ENCODE data around the gene ACSM6.

Gene ACSM6

GRCh38 chr10:95241533-95241932 lies 47.5 kb downstream of the ACSM6 start:
- Histone ChIP-seq H3K4me1 (ENCODE audit: control insufficient read depth in 1 of 2, insufficient read depth in 2 of 2, low read length in 2 of 2) (no peaks in the 10 kb centered on the region), H4K91ac (ENCODE audit: low read depth, low read length) (no peak overlapping the region), H3K4me3 (ENCODE audit: low read depth, low read length) (no peak overlapping the region), H3K36me3 (ENCODE audit: control insufficient read depth in 1 of 2, insufficient read depth in 2 of 2, low read length in 2 of 2) (peaks cover 55 to 64% of the 10 kb centered on the region in 2 experiments), H3K23ac (ENCODE audit: low read length) (no peak overlapping the region), H2BK12ac (ENCODE audit: low read length) (no peak overlapping the region), H2BK120ac (ENCODE audit: insufficient read depth, low read length, poor library complexity) (no peak overlapping the region), H3K4me2 (ENCODE audit: low read length) (no peak overlapping the region), H4K8ac (ENCODE audit: low read depth, low read length) (no peak overlapping the region), H3K14ac (ENCODE audit: low read length) (no peak overlapping the region), H3K27ac (ENCODE audit: low read depth, low read length) (no peak overlapping the region), H3K27me3 (ENCODE audit: insufficient read depth, low read length) (no peaks in the 10 kb centered on the region), H3K4ac (ENCODE audit: low read depth, low read length) (no peak overlapping the region), H2AK5ac (ENCODE audit: low read length) (no peak overlapping the region), H3K9me3 (ENCODE audit: insufficient read depth, low read depth, low read length) (no peaks in the 10 kb centered on the region), H3K18ac (ENCODE audit: low read length) (peak overlapping the region; percentile 16), H3K79me2 (ENCODE audit: control insufficient read depth, insufficient read depth, low read length, poor library complexity) (no peaks in the 10 kb centered on the region), H4K12ac (ENCODE audit: low read depth, low read length) (no peak overlapping the region), H2AFZ (ENCODE audit: insufficient read depth, low read length, poor library complexity) (no peak overlapping the region), H3K9ac (ENCODE audit: low read length) (no peak overlapping the region), H3K79me1 (ENCODE audit: low read length) (no peaks in the 10 kb centered on the region), H2BK5ac (ENCODE audit: low read depth, low read length, poor library complexity) (no peak overlapping the region)
- no CpG with 5 or more reads among the region's 4 CpGs for WGBS (ENCODE audit: extremely low coverage, insufficient coverage, insufficient read length)
- no peak for DNase-seq

GRCh38 chr10:95242581-95243317 lies 48.7 kb downstream of the ACSM6 start:
- Histone ChIP-seq H3K18ac (ENCODE audit: low read length) (no peak overlapping the region), H3K4ac (ENCODE audit: low read depth, low read length) (no peak overlapping the region), H4K91ac (ENCODE audit: low read depth, low read length) (no peak overlapping the region), H3K9me3 (ENCODE audit: insufficient read depth, low read depth, low read length) (no peaks in the 10 kb centered on the region), H3K4me3 (ENCODE audit: low read depth, low read length) (no peak overlapping the region), H2AFZ (ENCODE audit: insufficient read depth, low read length, poor library complexity) (no peak overlapping the region), H3K14ac (ENCODE audit: low read length) (no peak overlapping the region), H3K9ac (ENCODE audit: low read length) (no peak overlapping the region), H2AK5ac (ENCODE audit: low read length) (no peak overlapping the region), H3K36me3 (ENCODE audit: control insufficient read depth in 1 of 2, insufficient read depth in 2 of 2, low read length in 2 of 2) (peaks cover 50 to 59% of the 10 kb centered on the region in 2 experiments), H3K79me1 (ENCODE audit: low read length) (peaks cover 3% of the 10 kb centered on the region), H2BK5ac (ENCODE audit: low read depth, low read length, poor library complexity) (no peak overlapping the region), H3K79me2 (ENCODE audit: control insufficient read depth, insufficient read depth, low read length, poor library complexity) (no peaks in the 10 kb centered on the region), H4K12ac (ENCODE audit: low read depth, low read length) (no peak overlapping the region), H2BK12ac (ENCODE audit: low read length) (no peak overlapping the region), H3K23ac (ENCODE audit: low read length) (no peak overlapping the region), H4K8ac (ENCODE audit: low read depth, low read length) (no peak overlapping the region), H2BK120ac (ENCODE audit: insufficient read depth, low read length, poor library complexity) (no peak overlapping the region), H3K4me2 (ENCODE audit: low read length) (no peak overlapping the region), H3K27ac (ENCODE audit: low read depth, low read length) (no peak overlapping the region), H3K27me3 (ENCODE audit: insufficient read depth, low read length) (no peaks in the 10 kb centered on the region), H3K4me1 (ENCODE audit: control insufficient read depth in 1 of 2, insufficient read depth in 2 of 2, low read length in 2 of 2) (peaks cover 4 to 5% of the 10 kb centered on the region in 2 experiments)
- WGBS (ENCODE audit: extremely low coverage, insufficient coverage, insufficient read length) = no CpG with 5 or more reads among the region's 8 CpGs
- DNase-seq = peak; percentile 48 to 70

- H3K4me2 ChIP-seq (ENCODE audit: low read length) = no peak overlapping the region
- no peak overlapping the region for H3K4ac ChIP-seq (ENCODE audit: low read depth, low read length)
- H3K23ac ChIP-seq (ENCODE audit: low read length) = no peak overlapping the region
- no peak overlapping the region for H3K4me3 ChIP-seq (ENCODE audit: low read depth, low read length)
- no peak overlapping the region for H4K8ac ChIP-seq (ENCODE audit: low read depth, low read length)
- no peak overlapping the region for H4K12ac ChIP-seq (ENCODE audit: low read depth, low read length)
- H3K4me1 ChIP-seq (ENCODE audit: control insufficient read depth in 1 of 2, insufficient read depth in 2 of 2, low read length in 2 of 2) = peaks cover 9 to 10% of the 10 kb centered on the region in 2 experiments
- H3K27me3 ChIP-seq (ENCODE audit: insufficient read depth, low read length) = no peaks in the 10 kb centered on the region
- no peak overlapping the region for H3K27ac ChIP-seq (ENCODE audit: low read depth, low read length)
- peaks cover 6% of the 10 kb centered on the region for H3K79me1 ChIP-seq (ENCODE audit: low read length)
- no peak overlapping the region for H4K91ac ChIP-seq (ENCODE audit: low read depth, low read length)
- H2BK5ac ChIP-seq (ENCODE audit: low read depth, low read length, poor library complexity) = no peak overlapping the region
- H2BK12ac ChIP-seq (ENCODE audit: low read length) = no peak overlapping the region
- H3K79me2 ChIP-seq (ENCODE audit: control insufficient read depth, insufficient read depth, low read length, poor library complexity) = no peaks in the 10 kb centered on the region
- no peak overlapping the region for H3K18ac ChIP-seq (ENCODE audit: low read length)
- H3K36me3 ChIP-seq (ENCODE audit: control insufficient read depth in 1 of 2, insufficient read depth in 2 of 2, low read length in 2 of 2) = peaks cover 45 to 54% of the 10 kb centered on the region in 2 experiments
- H3K9ac ChIP-seq (ENCODE audit: low read length) = no peak overlapping the region
- no peak for DNase-seq
- no peak overlapping the region for H2AK5ac ChIP-seq (ENCODE audit: low read length)
- H2AFZ ChIP-seq (ENCODE audit: insufficient read depth, low read length, poor library complexity) = no peak overlapping the region
- H2BK120ac ChIP-seq (ENCODE audit: insufficient read depth, low read length, poor library complexity) = no peak overlapping the region
- no CpG with 5 or more reads among the region's 3 CpGs for WGBS (ENCODE audit: extremely low coverage, insufficient coverage, insufficient read length)
- no peaks in the 10 kb centered on the region for H3K9me3 ChIP-seq (ENCODE audit: insufficient read depth, low read depth, low read length)
- H3K14ac ChIP-seq (ENCODE audit: low read length) = no peak overlapping the region
These were observed 49.2 kb downstream of the ACSM6 start for GRCh38 chr10:95243318-95243617.

- Histone ChIP-seq H3K27ac (ENCODE audit: low read depth, low read length) (no peak overlapping the region), H4K91ac (ENCODE audit: low read depth, low read length) (no peak overlapping the region), H2AFZ (ENCODE audit: insufficient read depth, low read length, poor library complexity) (no peak overlapping the region), H3K79me2 (ENCODE audit: control insufficient read depth, insufficient read depth, low read length, poor library complexity) (no peaks in the 10 kb centered on the region), H3K79me1 (ENCODE audit: low read length) (peaks cover 9% of the 10 kb centered on the region), H3K18ac (ENCODE audit: low read length) (no peak overlapping the region), H3K9me3 (ENCODE audit: insufficient read depth, low read depth, low read length) (no peaks in the 10 kb centered on the region), H2BK12ac (ENCODE audit: low read length) (no peak overlapping the region), H3K4me3 (ENCODE audit: low read depth, low read length) (no peak overlapping the region), H2AK5ac (ENCODE audit: low read length) (no peak overlapping the region), H3K4me1 (ENCODE audit: control insufficient read depth in 1 of 2, insufficient read depth in 2 of 2, low read length in 2 of 2) (peaks cover 13 to 17% of the 10 kb centered on the region in 2 experiments), H2BK5ac (ENCODE audit: low read depth, low read length, poor library complexity) (no peak overlapping the region), H3K4ac (ENCODE audit: low read depth, low read length) (no peak overlapping the region), H3K36me3 (ENCODE audit: control insufficient read depth in 1 of 2, insufficient read depth in 2 of 2, low read length in 2 of 2) (peaks cover 49 to 57% of the 10 kb centered on the region in 2 experiments), H2BK120ac (ENCODE audit: insufficient read depth, low read length, poor library complexity) (no peak overlapping the region), H4K8ac (ENCODE audit: low read depth, low read length) (no peak overlapping the region), H3K14ac (ENCODE audit: low read length) (no peak overlapping the region), H3K4me2 (ENCODE audit: low read length) (no peak overlapping the region), H3K27me3 (ENCODE audit: insufficient read depth, low read length) (no peaks in the 10 kb centered on the region), H3K23ac (ENCODE audit: low read length) (no peak overlapping the region), H4K12ac (ENCODE audit: low read depth, low read length) (no peak overlapping the region), H3K9ac (ENCODE audit: low read length) (no peak overlapping the region)
- WGBS (ENCODE audit: extremely low coverage, insufficient coverage, insufficient read length) = no CpG with 5 or more reads among the region's 2 CpGs
- peak in 1 of 2 donors; percentile 43 for DNase-seq
These were observed 50.1 kb downstream of the ACSM6 start for GRCh38 chr10:95244152-95244551.
